OCI-LY3 (cell line): ENCODE results near the gene LIPC.

Source experiments
- H2AFZ ChIP-seq: fragments of 200-600, 300-600 bp; shearing (Covaris generic); 2 replicates; pipeline ENCODE4 v1.6.0; 2014; ENCODE audit warnings: antibody characterized with exemption, low read depth, low read length
- H3K27ac ChIP-seq: fragments of 200-600, 300-600 bp; sonication (generic); 2 replicates; pipeline ENCODE4 v1.5.1; 2014; ENCODE audit warnings: mild to moderate bottlenecking, low read length, moderate library complexity, mixed read lengths
- H3K27me3 ChIP-seq: fragments of 200-600, 300-600 bp; sonication (generic); 2 replicates; pipeline ENCODE4 v1.6.1; 2014; ENCODE audit warnings: low read depth, low read length, mixed read lengths
- H3K36me3 ChIP-seq: fragments of 200-600, 300-600 bp; sonication (generic); replicated peaks from 2 replicates; pipeline ENCODE3; 2014; ENCODE audit warnings: low read depth, low read length, mixed read lengths
- H3K4me1 ChIP-seq: fragments of 300-600, 200-600 bp; sonication (generic); 2 replicates; pipeline ENCODE4 v1.6.1; 2014; ENCODE audit warnings: low read length, mixed read lengths
- H3K4me2 ChIP-seq: fragments of 200-600, 300-600 bp; sonication (generic); 2 replicates; pipeline ENCODE4 v1.6.1; 2014; ENCODE audit warnings: low read length, mixed read lengths
- H3K4me3 ChIP-seq: fragments of 300-600, 200-600 bp; sonication (generic); 2 replicates; pipeline ENCODE4 v1.5.1; 2014; ENCODE audit warnings: antibody characterized with exemption, mild to moderate bottlenecking, low read length, moderate library complexity
- H3K79me2 ChIP-seq: fragments of 300-600, 200-600 bp; shearing (Covaris generic); 2 replicates; pipeline ENCODE4 v1.6.1; 2014; ENCODE audit warnings: mild to moderate bottlenecking, low read length, mixed read lengths
- H3K9ac ChIP-seq: fragments of 300-600, 200-600 bp; shearing (Covaris generic); 2 replicates; pipeline ENCODE4 v1.6.0; 2014; ENCODE audit warnings: mild to moderate bottlenecking, low read length, moderate library complexity
- H3K9me3 ChIP-seq: fragments of 200-600, 300-600 bp; shearing (Covaris generic); 2 replicates; pipeline ENCODE4 v1.6.1; 2014; ENCODE audit warnings: low read length, mixed read lengths; ENCODE audit not compliant: insufficient read depth
- H4K20me1 ChIP-seq: fragments of 200-600, 300-600 bp; sonication (generic); 2 replicates; pipeline ENCODE4 v1.6.1; 2016; ENCODE audit warnings: low read length, mixed read lengths; ENCODE audit not compliant: insufficient read depth
- CTCF ChIP-seq: fragments of 200-600, 300-600 bp; sonication (generic); IDR thresholded peaks from 2 replicates; pipeline ENCODE4 v1.5.1; 2014; ENCODE audit warnings: antibody characterized with exemption, low read length, low read depth
- EZH2phosphoT487 ChIP-seq: fragments of 200-600 bp; shearing (Covaris generic); IDR thresholded peaks from 2 replicates; pipeline ENCODE4 v1.6.1; 2018; ENCODE audit warnings: antibody characterized with exemption, mixed run types, low read depth

LIPC gene

GRCh38 chr15:58506783-58507668 lies 75.2 kb downstream of the LIPC start:
- no peaks in the 10 kb centered on the region for H4K20me1 ChIP-seq
- H3K9ac ChIP-seq, result no peak overlapping the region
- no peaks in the 10 kb centered on the region for H3K79me2 ChIP-seq
- no peaks in the 10 kb centered on the region for H3K9me3 ChIP-seq
- no peak overlapping the region for H3K4me2 ChIP-seq
- H3K27ac ChIP-seq, result no peak overlapping the region
- no peak for TF ChIP-seq EZH2phosphoT487
- no peak for TF ChIP-seq CTCF
- no peaks in the 10 kb centered on the region for H3K27me3 ChIP-seq
- H2AFZ ChIP-seq, result no peak overlapping the region
- no peaks in the 10 kb centered on the region for H3K36me3 ChIP-seq
- H3K4me1 ChIP-seq, result no peaks in the 10 kb centered on the region
- H3K4me3 ChIP-seq, result no peak overlapping the region

- Histone ChIP-seq H3K36me3 (no peaks in the 10 kb centered on the region), H3K4me2 (no peak overlapping the region), H3K4me3 (no peak overlapping the region), H3K4me1 (no peaks in the 10 kb centered on the region), H3K27ac (no peak overlapping the region), H2AFZ (no peak overlapping the region), H3K9ac (no peak overlapping the region), H3K27me3 (no peaks in the 10 kb centered on the region), H4K20me1 (no peaks in the 10 kb centered on the region), H3K9me3 (no peaks in the 10 kb centered on the region), H3K79me2 (no peaks in the 10 kb centered on the region)
- no peak for TF ChIP-seq EZH2phosphoT487
- no peak for TF ChIP-seq CTCF
Measured at GRCh38 chr15:58509556-58509955, 77.8 kb downstream of the LIPC start.

- H2AFZ ChIP-seq, result no peak overlapping the region
- no peak overlapping the region for H3K27ac ChIP-seq
- H3K36me3 ChIP-seq, result no peaks in the 10 kb centered on the region
- H3K4me1 ChIP-seq, result peaks cover 4% of the 10 kb centered on the region; the same call in 1 of the 2 replicates
- no peaks in the 10 kb centered on the region for H3K27me3 ChIP-seq
- no peak overlapping the region for H3K4me3 ChIP-seq
- no peaks in the 10 kb centered on the region for H4K20me1 ChIP-seq
- no peak overlapping the region for H3K9ac ChIP-seq
- no peaks in the 10 kb centered on the region for H3K79me2 ChIP-seq
- no peak for TF ChIP-seq EZH2phosphoT487
- TF ChIP-seq CTCF, result no peak
- H3K4me2 ChIP-seq, result no peak overlapping the region
- no peaks in the 10 kb centered on the region for H3K9me3 ChIP-seq
Measured at GRCh38 chr15:58510715-58511598, 79.2 kb downstream of the LIPC start.

GRCh38 chr15:58511599-58511987 lies 79.8 kb downstream of the LIPC start:
- H3K79me2 ChIP-seq, result no peaks in the 10 kb centered on the region
- no peaks in the 10 kb centered on the region for H3K36me3 ChIP-seq
- TF ChIP-seq EZH2phosphoT487 (no peak), CTCF (no peak)
- H3K9me3 ChIP-seq, result no peaks in the 10 kb centered on the region
- no peak overlapping the region for H3K9ac ChIP-seq
- H3K27me3 ChIP-seq, result no peaks in the 10 kb centered on the region
- no peaks in the 10 kb centered on the region for H4K20me1 ChIP-seq
- no peak overlapping the region for H2AFZ ChIP-seq
- no peak overlapping the region for H3K27ac ChIP-seq
- H3K4me2 ChIP-seq, result no peak overlapping the region
- H3K4me1 ChIP-seq, result peaks cover 4% of the 10 kb centered on the region; the same call in 1 of the 2 replicates
- no peak overlapping the region for H3K4me3 ChIP-seq
